Smooth muscle cell of the brain vasculature (primary cell): ENCODE data around the gene OR4D10.

Experiments
- DNase-seq: peaks from one replicate; pipeline ENCODE4 v3.0.0-alpha.2; 2012; ENCODE audit warnings: low read depth, low spot score

The OR4D10 gene

GRCh38 chr11:59523541-59523940 lies 50.4 kb downstream of the OR4D10 start:
- no peak for DNase-seq

- no peak for DNase-seq
These were observed 55.6 kb downstream of the OR4D10 start for GRCh38 chr11:59528711-59529110.
